Measurements from ENCODE around the gene THBS3. TPM values are rescaled to one million over a fixed set of nuclear protein-coding genes. Genes with fewer than 3 reads are reported as not detected.
"Not testable (repeated sequence)": the region's sequence is repeated elsewhere in the genome, so short reads cannot be mapped to it uniquely, and the experiment has no call there.

The THBS3 gene
- total and polyA plus RNA-seq, 5 donors from 2014 or later, result 2.7 to 18.4 (median 3.7) TPM

DNA sequence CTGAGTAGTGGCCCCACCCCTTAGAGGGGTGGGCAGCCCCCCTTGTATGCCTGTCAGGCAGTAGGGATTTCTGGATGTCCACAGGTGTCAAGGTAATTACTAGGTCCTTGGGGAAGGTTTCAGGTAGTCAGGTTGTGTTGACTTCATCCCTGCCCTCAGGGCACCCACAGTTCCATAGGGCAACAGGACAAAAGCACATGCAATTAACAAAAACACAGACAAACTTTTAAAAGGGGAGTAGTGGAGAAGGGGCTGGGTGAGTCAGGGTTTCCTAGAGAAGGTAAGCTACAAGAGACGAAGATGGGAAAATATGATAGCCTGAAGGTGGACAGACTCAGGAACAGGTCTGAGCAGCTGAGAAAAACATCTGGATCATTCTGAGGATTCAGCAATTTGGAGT lies 48.7 kb downstream of the THBS3 start:
- Histone ChIP-seq H3K9me3 (ENCODE audit: control insufficient read depth in 2 of 2, low read length in 2 of 2) (no peaks in the 10 kb centered on the region), H3K27ac (ENCODE audit: insufficient read depth, low read length, poor library complexity, severe bottlenecking) (no peak overlapping the region), H3K4me1 (ENCODE audit: control insufficient read depth, insufficient read depth, low read length, poor library complexity, severe bottlenecking) (no peaks in the 10 kb centered on the region), H3K36me3 (ENCODE audit: control insufficient read depth, insufficient read depth, low read length) (no peaks in the 10 kb centered on the region), H3K27me3 (ENCODE audit: control insufficient read depth, insufficient read depth, low read length) (peaks cover 4% of the 10 kb centered on the region), H3K4me3 (ENCODE audit: low read depth, low read length) (no peak overlapping the region)
- no peak for ATAC-seq (ENCODE audit: low read depth in 2 of 2)
- Mint-ChIP-seq H3K9me3 (peaks cover 0 to 1% (median 0%) of the 10 kb centered on the region in 7 donors), H3K27me3 (peaks cover 23% of the 10 kb centered on the region), H3K4me3 (no peak overlapping the region), H3K36me3 (no peaks in the 10 kb centered on the region), H3K4me1 (no peaks in the 10 kb centered on the region), H3K27ac (no peak overlapping the region)
- no peak for DNase-seq

- not testable (repeated sequence) for ATAC-seq (ENCODE audit: low read depth in 2 of 2)
- H3K27me3 Mint-ChIP-seq, result peaks cover 36% of the 10 kb centered on the region
Observed at GRCh38 chr1:155155996-155156643, 51.6 kb downstream of the THBS3 start.

More at GRCh38 chr1:155155996-155156643, 51.6 kb downstream of the THBS3 start:
- H3K9me3 Mint-ChIP-seq; DNase-seq; H3K36me3 Mint-ChIP-seq; H3K4me1 Mint-ChIP-seq; H3K27ac ChIP-seq (ENCODE audit: insufficient read depth, low read length, poor library complexity, severe bottlenecking); H3K27ac Mint-ChIP-seq; H3K27me3 ChIP-seq (ENCODE audit: control insufficient read depth, insufficient read depth, low read length); H3K4me3 Mint-ChIP-seq; H3K4me3 ChIP-seq (ENCODE audit: low read depth, low read length); H3K4me1 ChIP-seq (ENCODE audit: control insufficient read depth, insufficient read depth, low read length, poor library complexity, severe bottlenecking); H3K9me3 ChIP-seq (ENCODE audit: control insufficient read depth in 2 of 2, low read length in 2 of 2); H3K36me3 ChIP-seq (ENCODE audit: control insufficient read depth, insufficient read depth, low read length): not testable (repeated sequence)

Other genes starting within 250 kb of the THBS3 start
- gene PYGO2, start 246.1 kb downstream of the THBS3 start, total RNA-seq, result 41.9 TPM
- gene PYGO2, start 246.1 kb downstream of the THBS3 start, polyA plus RNA-seq, result 10 to 100 TPM; 30.2 to 47.3 (median 46.9) TPM
- gene SHC1, start 237.2 kb downstream of the THBS3 start, total RNA-seq, result 71.3 TPM
- gene SHC1, start 237.2 kb downstream of the THBS3 start, polyA plus RNA-seq, result 10 to 100 TPM; 27.0 to 40.3 (median 30.3) TPM
- 8.5 TPM for gene CKS1B, start 233.2 kb downstream of the THBS3 start, total RNA-seq
- 10 to 100 TPM; 51.3 to 60.0 (median 56.4) TPM for gene CKS1B, start 233.2 kb downstream of the THBS3 start, polyA plus RNA-seq
- 39.1 TPM for gene FLAD1, start 224.6 kb downstream of the THBS3 start, total RNA-seq
- 10 to 100 TPM; 41.0 to 60.3 (median 44.0) TPM for gene FLAD1, start 224.6 kb downstream of the THBS3 start, polyA plus RNA-seq
- not detected for gene LENEP, start 214.3 kb downstream of the THBS3 start, total RNA-seq
- not detected for gene LENEP, start 214.3 kb downstream of the THBS3 start, polyA plus RNA-seq
- 68.0 TPM for gene ZBTB7B, start 205.1 kb downstream of the THBS3 start, total RNA-seq
- 1 to 10 TPM; 3.7 to 6.5 (median 5.3) TPM for gene ZBTB7B, start 205.1 kb downstream of the THBS3 start, polyA plus RNA-seq
- gene DCST2, start 174.1 kb downstream of the THBS3 start, total RNA-seq, result 1.4 TPM
- gene DCST2, start 174.1 kb downstream of the THBS3 start, polyA plus RNA-seq, result not detected
- gene DCST1, start 174.1 kb downstream of the THBS3 start, total RNA-seq, result 0.32 TPM
- gene DCST1, start 174.1 kb downstream of the THBS3 start, polyA plus RNA-seq, result not detected
- gene ADAM15, start 156.6 kb downstream of the THBS3 start, total RNA-seq, result 31.5 TPM
- gene ADAM15, start 156.6 kb downstream of the THBS3 start, polyA plus RNA-seq, result 10 to 100 TPM in 3 of 4 donors, 1 to 10 TPM in 1; 9.8 to 24.7 (median 17.2) TPM
- 6.1 TPM for gene EFNA4, start 144.2 kb downstream of the THBS3 start, total RNA-seq
- 1 to 10 TPM; 2.5 to 5.9 (median 4.2) TPM for gene EFNA4, start 144.2 kb downstream of the THBS3 start, polyA plus RNA-seq
- gene EFNA3, start 129.1 kb downstream of the THBS3 start, total RNA-seq, result 0.52 TPM
- 1 to 10 TPM in 1 of 4 donors, under 1 TPM in 3; 0.42 to 1.2 (median 0.69) TPM for gene EFNA3, start 129.1 kb downstream of the THBS3 start, polyA plus RNA-seq
- gene EFNA1, start 80.0 kb downstream of the THBS3 start, total RNA-seq, result 0.30 TPM
- 1 to 10 TPM; 1.4 to 6.8 (median 3.3) TPM for gene EFNA1, start 80.0 kb downstream of the THBS3 start, polyA plus RNA-seq
- gene SLC50A1, start 72.0 kb downstream of the THBS3 start, total RNA-seq, result 24.1 TPM
- gene SLC50A1, start 72.0 kb downstream of the THBS3 start, polyA plus RNA-seq, result 10 to 100 TPM; 45.1 to 59.3 (median 46.0) TPM
- 28.1 TPM for gene DPM3, start 67.4 kb downstream of the THBS3 start, total RNA-seq
- gene DPM3, start 67.4 kb downstream of the THBS3 start, polyA plus RNA-seq, result 100 to 1,000 TPM in 3 of 4 donors, 10 to 100 TPM in 1; 98.3 to 116 (median 101) TPM
- gene KRTCAP2, start 34.6 kb downstream of the THBS3 start, total RNA-seq, result 122 TPM
- 100 to 1,000 TPM; 468 to 537 (median 507) TPM for gene KRTCAP2, start 34.6 kb downstream of the THBS3 start, polyA plus RNA-seq
- gene TRIM46, start 34.0 kb downstream of the THBS3 start, total RNA-seq, result 6.1 TPM
- 1 to 10 TPM in 2 of 4 donors, under 1 TPM in 2; 0.44 to 1.6 (median 0.78) TPM for gene TRIM46, start 34.0 kb downstream of the THBS3 start, polyA plus RNA-seq
- 18.4 TPM for gene MTX1, start 798 bp upstream of the THBS3 start, total RNA-seq
- 10 to 100 TPM; 44.3 to 52.2 (median 49.0) TPM for gene MTX1, start 798 bp upstream of the THBS3 start, polyA plus RNA-seq
- 7.8 TPM for gene ENTREP3, start 47.6 kb upstream of the THBS3 start, total RNA-seq
- gene ENTREP3, start 47.6 kb upstream of the THBS3 start, polyA plus RNA-seq, result under 1 TPM; 0.57 to 0.97 (median 0.72) TPM
- 57.3 TPM for gene SCAMP3, start 54.5 kb upstream of the THBS3 start, total RNA-seq
- gene SCAMP3, start 54.5 kb upstream of the THBS3 start, polyA plus RNA-seq, result 100 to 1,000 TPM; 110 to 150 (median 141) TPM
- 76.6 TPM for gene CLK2, start 65.6 kb upstream of the THBS3 start, total RNA-seq
- gene CLK2, start 65.6 kb upstream of the THBS3 start, polyA plus RNA-seq, result 10 to 100 TPM; 11.4 to 17.4 (median 15.5) TPM
- gene HCN3, start 69.6 kb upstream of the THBS3 start, total RNA-seq, result 1.5 TPM
- gene HCN3, start 69.6 kb upstream of the THBS3 start, polyA plus RNA-seq, result under 1 TPM in 3 of 4 donors, not detected in 1; 0.07 to 0.15 (median 0.11) TPM
- gene PKLR, start 93.5 kb upstream of the THBS3 start, total RNA-seq, result not detected
- gene PKLR, start 93.5 kb upstream of the THBS3 start, polyA plus RNA-seq, result not detected
- gene FDPS, start 101.0 kb upstream of the THBS3 start, total RNA-seq, result 67.9 TPM
- 100 to 1,000 TPM; 114 to 159 (median 123) TPM for gene FDPS, start 101.0 kb upstream of the THBS3 start, polyA plus RNA-seq
- 12.4 TPM for gene RUSC1, start 113.0 kb upstream of the THBS3 start, total RNA-seq
- gene RUSC1, start 113.0 kb upstream of the THBS3 start, polyA plus RNA-seq, result 10 to 100 TPM in 1 of 4 donors, 1 to 10 TPM in 3; 7.1 to 10.0 (median 8.8) TPM